Measurements from ENCODE around the gene RASL11B. TPM values are rescaled to one million over a fixed set of nuclear protein-coding genes. Genes with fewer than 3 reads are reported as not detected.

RASL11B gene
- total RNA-seq, 1 experiment from 2014 or later, result not detected

- DNase-seq (ENCODE audit: low read depth), result no peak
- in situ Hi-C loops (cut with HindIII; ENCODE audit: low pct_unique_long_range_greater_than_20kb, low sequenced_read_pairs), result no loop called here
These were observed 29.6 kb downstream of the RASL11B start for GRCh38 chr4:52891743-52892142.

GRCh38 chr4:52892880-52893279 lies 30.8 kb downstream of the RASL11B start:
- no peak for DNase-seq (ENCODE audit: low read depth)
- in situ Hi-C loops (cut with HindIII; ENCODE audit: low pct_unique_long_range_greater_than_20kb, low sequenced_read_pairs), result no loop called here

GRCh38 chr4:52894443-52894842 lies 32.3 kb downstream of the RASL11B start:
- in situ Hi-C loops (cut with HindIII; ENCODE audit: low pct_unique_long_range_greater_than_20kb, low sequenced_read_pairs), result no loop called here
- no peak for DNase-seq (ENCODE audit: low read depth)

GRCh38 chr4:52903273-52903672 lies 41.2 kb downstream of the RASL11B start:
- no peak for DNase-seq (ENCODE audit: low read depth)
- in situ Hi-C loops (cut with HindIII; ENCODE audit: low pct_unique_long_range_greater_than_20kb, low sequenced_read_pairs), result no loop called here

- in situ Hi-C loops (cut with HindIII; ENCODE audit: low pct_unique_long_range_greater_than_20kb, low sequenced_read_pairs), result no loop called here
- peak; percentile 40 for DNase-seq (ENCODE audit: low read depth)
These were observed 42.3 kb downstream of the RASL11B start for GRCh38 chr4:52904421-52904820.

GRCh38 chr4:52907510-52907909 lies 45.4 kb downstream of the RASL11B start:
- no peak for DNase-seq (ENCODE audit: low read depth)
- in situ Hi-C loops (cut with HindIII; ENCODE audit: low pct_unique_long_range_greater_than_20kb, low sequenced_read_pairs), result no loop called here

GRCh38 chr4:52910115-52910514 lies 48.0 kb downstream of the RASL11B start:
- DNase-seq (ENCODE audit: low read depth), result no peak
- in situ Hi-C loops (cut with HindIII; ENCODE audit: low pct_unique_long_range_greater_than_20kb, low sequenced_read_pairs), result no loop called here

- in situ Hi-C loops (cut with HindIII; ENCODE audit: low pct_unique_long_range_greater_than_20kb, low sequenced_read_pairs), result no loop called here
These were observed 49.7 kb downstream of the RASL11B start for GRCh38 chr4:52911684-52912294.

GRCh38 chr4:52912608-52913007 lies 50.5 kb downstream of the RASL11B start:
- no peak for DNase-seq (ENCODE audit: low read depth)
- in situ Hi-C loops (cut with HindIII; ENCODE audit: low pct_unique_long_range_greater_than_20kb, low sequenced_read_pairs), result no loop called here

More at GRCh38 chr4:52911684-52912294, 49.7 kb downstream of the RASL11B start:
- DNase-seq (ENCODE audit: low read depth), result peak; percentile 42

- no peak for DNase-seq (ENCODE audit: low read depth)
- in situ Hi-C loops (cut with HindIII; ENCODE audit: low pct_unique_long_range_greater_than_20kb, low sequenced_read_pairs), result no loop called here
These were observed 52.0 kb downstream of the RASL11B start for GRCh38 chr4:52914051-52914605.

- in situ Hi-C loops (cut with HindIII; ENCODE audit: low pct_unique_long_range_greater_than_20kb, low sequenced_read_pairs), result no loop called here
- DNase-seq (ENCODE audit: low read depth), result no peak
These were observed 53.1 kb downstream of the RASL11B start for GRCh38 chr4:52915191-52915590.

- in situ Hi-C loops (cut with HindIII; ENCODE audit: low pct_unique_long_range_greater_than_20kb, low sequenced_read_pairs), result no loop called here
- no peak for DNase-seq (ENCODE audit: low read depth)
These were observed 53.7 kb downstream of the RASL11B start for GRCh38 chr4:52915730-52916300.

Other genes starting within 250 kb of the RASL11B start
- gene USP46, start 203.0 kb upstream of the RASL11B start, total RNA-seq (2014; rRNA removed; shearing (Covaris generic); ENCODE audit: low replicate concordance), result 3.9 and 27.8 TPM in 2 replicates
- not detected in 2 replicates for gene ERVMER34-1, start 110.9 kb upstream of the RASL11B start, total RNA-seq (2014; rRNA removed; shearing (Covaris generic); ENCODE audit: low replicate concordance)

All from Caki2 (cell line).